Fibroblast of the aortic adventitia (primary cell): ENCODE data around the gene CDC42EP1. TPM values are rescaled to one million over a fixed set of nuclear protein-coding genes. Genes with fewer than 3 reads are reported as not detected.

Experiments
- DNase-seq: peaks from one replicate; pipeline ENCODE4 v3.0.0-alpha.2; 2010; ENCODE audit warnings: low read depth
- H3K4me3 ChIP-seq: 2 replicates; pipeline ENCODE4 v1.5.1; 2011; ENCODE audit warnings: low read depth, mild to moderate bottlenecking, control low read depth, low read length, moderate library complexity
- CTCF ChIP-seq: IDR thresholded peaks from 2 replicates; pipeline ENCODE4 v1.5.1; 2011; ENCODE audit warnings: mild to moderate bottlenecking, low read length, control low read depth, inconsistent platforms; ENCODE audit not compliant: insufficient read depth
- total RNA-seq: library from RNA; depleted of rRNA; stranded (reverse); fragments of >200 nt; gene quantifications from 2 replicates; pipeline ENCODE4 v1.2.3, GENCODE V29; 2012; ENCODE audit warnings: low replicate concordance

CDC42EP1 gene
- total RNA-seq, 1 donor, result 30.3 TPM

GRCh38 chr22:37561212-37562048, 1.1 kb downstream of the CDC42EP1 start:
- H3K4me3 ChIP-seq, result peak overlapping the region; percentile 88
- peak; percentile 83 for TF ChIP-seq CTCF
- peak; percentile 89 for DNase-seq

DNA sequence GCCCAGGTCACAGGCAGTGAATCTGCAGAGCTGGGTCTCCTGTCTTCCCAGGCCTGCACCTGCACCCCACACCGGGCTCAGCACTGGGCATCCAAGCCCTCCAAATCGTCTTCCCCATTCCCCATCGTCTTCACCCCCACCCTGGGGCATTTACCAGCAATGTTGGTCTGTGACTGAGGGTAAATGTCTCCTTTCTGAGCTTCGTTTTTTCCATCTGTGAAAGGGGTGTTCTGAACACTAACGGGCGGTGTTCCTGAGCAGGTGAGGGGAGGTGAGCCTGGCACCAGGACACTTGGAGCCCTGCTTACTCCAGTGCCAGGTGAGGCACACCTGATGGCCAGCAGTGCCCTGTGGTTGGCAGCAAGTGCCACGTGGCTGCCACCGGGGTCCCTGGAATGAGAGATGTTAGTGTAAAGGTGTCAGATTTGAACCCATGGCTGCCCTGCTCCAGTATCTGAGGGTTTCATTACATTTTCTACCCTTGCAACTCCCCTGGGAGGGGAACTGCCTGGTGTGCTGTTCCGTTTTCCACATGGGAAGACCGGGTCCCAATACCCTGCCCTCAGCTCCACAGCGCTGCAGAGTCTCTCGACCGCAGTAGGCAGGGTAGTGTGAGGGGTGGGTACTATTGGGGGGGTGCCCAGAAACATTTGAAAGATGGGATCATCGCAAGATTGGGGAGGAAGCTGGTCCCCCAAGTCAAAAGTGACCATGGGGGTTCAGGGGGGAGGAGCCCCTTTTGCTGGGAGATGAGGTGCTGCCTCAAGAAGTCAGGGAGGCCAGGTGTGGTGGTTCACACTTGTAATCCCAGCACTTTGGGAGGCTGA, 2.0 kb downstream of the CDC42EP1 start:
- no peak for DNase-seq
- peak overlapping the region; percentile 88 for H3K4me3 ChIP-seq
- TF ChIP-seq CTCF, result no peak

GRCh38 chr22:37563153-37564081, 3.1 kb downstream of the CDC42EP1 start:
- no peak for TF ChIP-seq CTCF
- H3K4me3 ChIP-seq, result peak overlapping the region; percentile 47
- peak; percentile 94 for DNase-seq

GRCh38 chr22:37564111-37564711, 3.9 kb downstream of the CDC42EP1 start:
- DNase-seq, result peak; percentile 57
- TF ChIP-seq CTCF, result no peak
- H3K4me3 ChIP-seq, result peak overlapping the region; percentile 47

- no peak for DNase-seq
- TF ChIP-seq CTCF, result no peak
- no peak overlapping the region for H3K4me3 ChIP-seq
These were observed 5.5 kb downstream of the CDC42EP1 start for GRCh38 chr22:37565830-37566229.

DNA sequence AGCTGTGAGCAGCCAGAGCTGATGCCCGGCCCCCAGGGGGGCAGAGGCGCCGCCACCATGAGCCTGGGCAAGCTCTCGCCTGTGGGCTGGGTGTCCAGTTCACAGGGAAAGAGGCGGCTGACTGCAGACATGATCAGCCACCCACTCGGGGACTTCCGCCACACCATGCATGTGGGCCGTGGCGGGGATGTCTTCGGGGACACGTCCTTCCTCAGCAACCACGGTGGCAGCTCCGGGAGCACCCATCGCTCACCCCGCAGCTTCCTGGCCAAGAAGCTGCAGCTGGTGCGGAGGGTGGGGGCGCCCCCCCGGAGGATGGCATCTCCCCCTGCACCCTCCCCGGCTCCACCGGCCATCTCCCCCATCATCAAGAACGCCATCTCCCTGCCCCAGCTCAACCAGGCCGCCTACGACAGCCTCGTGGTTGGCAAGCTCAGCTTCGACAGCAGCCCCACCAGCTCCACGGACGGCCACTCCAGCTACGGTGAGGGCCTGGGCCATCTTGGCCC, 6.1 kb downstream of the CDC42EP1 start:
- H3K4me3 ChIP-seq, result no peak overlapping the region
- DNase-seq, result no peak
- TF ChIP-seq CTCF, result no peak
